ENCODE results near the gene OSTM1. TPM values are rescaled to one million over a fixed set of nuclear protein-coding genes. Genes with fewer than 3 reads are reported as not detected.

Gene OSTM1
- total and polyA plus RNA-seq, 2 experiments from 2014 or later, result 17.4 to 28.1 TPM

DNA sequence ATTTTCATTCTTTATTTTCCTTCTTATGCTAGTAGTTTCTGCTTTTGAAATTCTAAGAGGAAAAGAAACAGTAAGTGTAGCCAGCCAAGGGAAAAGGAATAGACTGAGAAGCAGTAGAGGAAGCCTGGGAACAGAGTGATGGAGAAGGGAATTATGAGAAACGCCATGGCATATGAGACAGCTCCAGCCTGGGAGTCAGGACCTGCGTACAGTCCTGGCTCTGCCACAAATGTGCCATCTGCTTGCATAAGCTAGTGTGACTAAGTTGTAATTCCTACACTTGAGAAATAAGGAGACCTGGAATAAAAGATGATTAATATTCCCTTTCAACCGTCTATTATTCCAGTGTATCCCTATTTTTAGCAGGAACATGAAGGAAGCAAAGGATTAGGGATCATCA lies 47.5 kb downstream of the OSTM1 start (continued):
- TF ChIP-seq EZH2 (IDR thresholded peaks at IDR 0.05; ENCODE audit: low read depth, unreplicated experiment), result no peak
- TF ChIP-seq, protein P1, sequence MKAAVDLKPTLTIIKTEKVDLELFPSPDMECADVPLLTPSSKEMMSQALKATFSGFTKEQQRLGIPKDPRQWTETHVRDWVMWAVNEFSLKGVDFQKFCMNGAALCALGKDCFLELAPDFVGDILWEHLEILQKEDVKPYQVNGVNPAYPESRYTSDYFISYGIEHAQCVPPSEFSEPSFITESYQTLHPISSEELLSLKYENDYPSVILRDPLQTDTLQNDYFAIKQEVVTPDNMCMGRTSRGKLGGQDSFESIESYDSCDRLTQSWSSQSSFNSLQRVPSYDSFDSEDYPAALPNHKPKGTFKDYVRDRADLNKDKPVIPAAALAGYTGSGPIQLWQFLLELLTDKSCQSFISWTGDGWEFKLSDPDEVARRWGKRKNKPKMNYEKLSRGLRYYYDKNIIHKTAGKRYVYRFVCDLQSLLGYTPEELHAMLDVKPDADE (IDR thresholded peaks at IDR 0.05), result no peak
- TF ChIP-seq, protein P2, sequence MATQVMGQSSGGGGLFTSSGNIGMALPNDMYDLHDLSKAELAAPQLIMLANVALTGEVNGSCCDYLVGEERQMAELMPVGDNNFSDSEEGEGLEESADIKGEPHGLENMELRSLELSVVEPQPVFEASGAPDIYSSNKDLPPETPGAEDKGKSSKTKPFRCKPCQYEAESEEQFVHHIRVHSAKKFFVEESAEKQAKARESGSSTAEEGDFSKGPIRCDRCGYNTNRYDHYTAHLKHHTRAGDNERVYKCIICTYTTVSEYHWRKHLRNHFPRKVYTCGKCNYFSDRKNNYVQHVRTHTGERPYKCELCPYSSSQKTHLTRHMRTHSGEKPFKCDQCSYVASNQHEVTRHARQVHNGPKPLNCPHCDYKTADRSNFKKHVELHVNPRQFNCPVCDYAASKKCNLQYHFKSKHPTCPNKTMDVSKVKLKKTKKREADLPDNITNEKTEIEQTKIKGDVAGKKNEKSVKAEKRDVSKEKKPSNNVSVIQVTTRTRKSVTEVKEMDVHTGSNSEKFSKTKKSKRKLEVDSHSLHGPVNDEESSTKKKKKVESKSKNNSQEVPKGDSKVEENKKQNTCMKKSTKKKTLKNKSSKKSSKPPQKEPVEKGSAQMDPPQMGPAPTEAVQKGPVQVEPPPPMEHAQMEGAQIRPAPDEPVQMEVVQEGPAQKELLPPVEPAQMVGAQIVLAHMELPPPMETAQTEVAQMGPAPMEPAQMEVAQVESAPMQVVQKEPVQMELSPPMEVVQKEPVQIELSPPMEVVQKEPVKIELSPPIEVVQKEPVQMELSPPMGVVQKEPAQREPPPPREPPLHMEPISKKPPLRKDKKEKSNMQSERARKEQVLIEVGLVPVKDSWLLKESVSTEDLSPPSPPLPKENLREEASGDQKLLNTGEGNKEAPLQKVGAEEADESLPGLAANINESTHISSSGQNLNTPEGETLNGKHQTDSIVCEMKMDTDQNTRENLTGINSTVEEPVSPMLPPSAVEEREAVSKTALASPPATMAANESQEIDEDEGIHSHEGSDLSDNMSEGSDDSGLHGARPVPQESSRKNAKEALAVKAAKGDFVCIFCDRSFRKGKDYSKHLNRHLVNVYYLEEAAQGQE (IDR thresholded peaks at IDR 0.05; ENCODE audit: unreplicated experiment), result no peak

DNA sequence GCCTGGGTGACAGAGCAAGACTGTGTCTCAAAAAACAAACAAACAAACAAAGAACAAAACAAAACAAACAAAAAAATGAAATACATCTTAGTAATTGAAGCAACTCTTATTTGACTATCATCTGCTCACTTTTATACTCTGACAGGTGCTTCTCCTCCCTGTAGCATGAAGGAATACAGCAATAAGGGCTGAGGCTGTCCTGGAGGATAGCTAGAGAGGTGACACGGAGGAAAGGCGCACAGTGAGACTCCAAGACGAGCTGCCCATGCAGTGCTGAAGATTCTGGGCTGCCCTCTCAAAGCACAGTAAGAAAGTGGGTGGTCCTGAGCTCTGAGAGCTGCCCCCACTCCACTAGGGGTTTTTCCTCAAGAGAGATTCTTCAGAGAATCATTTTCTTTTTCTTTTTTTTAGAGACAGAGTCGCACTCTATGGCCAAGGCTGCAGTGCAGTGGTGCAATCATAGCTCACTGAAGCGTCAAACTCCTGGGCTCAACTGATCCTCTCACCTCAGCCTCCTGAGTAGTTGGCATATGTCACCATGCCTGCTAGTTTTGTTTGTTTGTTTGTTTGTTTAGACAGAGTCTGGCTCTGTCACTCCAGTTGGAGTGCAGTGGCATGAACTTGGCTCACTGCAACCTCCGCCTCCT lies 50.0 kb downstream of the OSTM1 start:
- Mint-ChIP-seq H3K4me3 (no peak overlapping the region), H3K36me3 (ENCODE audit: low read depth) (no peaks in the 10 kb centered on the region), H3K4me1 (peaks cover 2% of the 10 kb centered on the region; the same call in 2 of the 3 replicates), H3K27ac (no peak overlapping the region), H3K27me3 (ENCODE audit: insufficient read depth, low read depth, poor library complexity) (peaks cover 6% of the 10 kb centered on the region), H3K9me3 (no peaks in the 10 kb centered on the region)
- Histone ChIP-seq H2AFZ (no peak overlapping the region; the same call in 1 of the 2 replicates), H3K36me3 (ENCODE audit: insufficient read depth) (no peaks in the 10 kb centered on the region), H3K79me2 (replicated peaks; ENCODE audit: insufficient read depth) (no peaks in the 10 kb centered on the region), H3F3A (replicated peaks; ENCODE audit: low read depth) (no peaks in the 10 kb centered on the region), H3K27ac (ENCODE audit: low read depth) (no peak overlapping the region), H3K27me3 (ENCODE audit: insufficient read depth) (no peaks in the 10 kb centered on the region), H3K4me1 (ENCODE audit: insufficient read depth) (no peaks in the 10 kb centered on the region), H4K20me1 (replicated peaks; ENCODE audit: insufficient read depth) (no peaks in the 10 kb centered on the region), H3K9me2 (ENCODE audit: insufficient read depth) (no peaks in the 10 kb centered on the region), H3K4me3 (no peak overlapping the region), H3K4me2 (no peak overlapping the region)
- no peak for ATAC-seq
- no peak for DNase-seq (ENCODE audit: low spot score)
- TF ChIP-seq EZH2phosphoT487 (IDR thresholded peaks at IDR 0.05; ENCODE audit: unreplicated experiment) (no peak), ZNF331 (CRISPR knock-in tag; IDR thresholded peaks at IDR 0.05; ENCODE audit: low read depth) (no peak), POLR2AphosphoS5 (IDR thresholded peaks at IDR 0.05; ENCODE audit: low read depth) (no peak), STAT1 (IDR thresholded peaks at IDR 0.05; ENCODE audit: unreplicated experiment) (no peak), CREB1 (CRISPR knock-in tag; IDR thresholded peaks at IDR 0.05; ENCODE audit: low read depth) (no peak), EZH2 (IDR thresholded peaks at IDR 0.05; ENCODE audit: low read depth, unreplicated experiment) (no peak), ZNF114 (CRISPR knock-in tag; IDR thresholded peaks at IDR 0.05) (no peak), JUNB (IDR thresholded peaks at IDR 0.05; ENCODE audit: unreplicated experiment) (no peak)
- TF ChIP-seq, protein P2 (IDR thresholded peaks at IDR 0.05; ENCODE audit: unreplicated experiment), result no peak
- TF ChIP-seq, protein P3, sequence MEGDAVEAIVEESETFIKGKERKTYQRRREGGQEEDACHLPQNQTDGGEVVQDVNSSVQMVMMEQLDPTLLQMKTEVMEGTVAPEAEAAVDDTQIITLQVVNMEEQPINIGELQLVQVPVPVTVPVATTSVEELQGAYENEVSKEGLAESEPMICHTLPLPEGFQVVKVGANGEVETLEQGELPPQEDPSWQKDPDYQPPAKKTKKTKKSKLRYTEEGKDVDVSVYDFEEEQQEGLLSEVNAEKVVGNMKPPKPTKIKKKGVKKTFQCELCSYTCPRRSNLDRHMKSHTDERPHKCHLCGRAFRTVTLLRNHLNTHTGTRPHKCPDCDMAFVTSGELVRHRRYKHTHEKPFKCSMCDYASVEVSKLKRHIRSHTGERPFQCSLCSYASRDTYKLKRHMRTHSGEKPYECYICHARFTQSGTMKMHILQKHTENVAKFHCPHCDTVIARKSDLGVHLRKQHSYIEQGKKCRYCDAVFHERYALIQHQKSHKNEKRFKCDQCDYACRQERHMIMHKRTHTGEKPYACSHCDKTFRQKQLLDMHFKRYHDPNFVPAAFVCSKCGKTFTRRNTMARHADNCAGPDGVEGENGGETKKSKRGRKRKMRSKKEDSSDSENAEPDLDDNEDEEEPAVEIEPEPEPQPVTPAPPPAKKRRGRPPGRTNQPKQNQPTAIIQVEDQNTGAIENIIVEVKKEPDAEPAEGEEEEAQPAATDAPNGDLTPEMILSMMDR (conservative IDR thresholded peaks at IDR 0.05; ENCODE audit: low read depth in 2 of 2), result no peak
- TF ChIP-seq, protein P1 (IDR thresholded peaks at IDR 0.05), result no peak

Data from GM23338 (cell line).